Thoracic aorta (tissue), 2 donors: ENCODE data around the gene KRCC1. TPM values are rescaled to one million over a fixed set of nuclear protein-coding genes. Genes with fewer than 3 reads are reported as not detected.

Experiments
- ATAC-seq: fragments of 150-250 bp; one replicate; pipeline ENCODE4 v1.8.0; 2017; ENCODE audit warnings: low read depth; ENCODE audit not compliant: insufficient number of reproducible peaks, low FRiP score
- DNase-seq: peaks from one replicate; pipeline ENCODE4 v3.0.0-alpha.2; 2020; ENCODE audit warnings: low spot score
- H3K27ac ChIP-seq, 2 donors: fragments of 200-600 bp; sonication (generic); 1 replicate in 1 of 2; 2 replicates in 1 of 2; pipeline ENCODE4 v1.5.1; 2016; ENCODE audit warnings: mild to moderate bottlenecking in 2 of 2, moderate library complexity in 2 of 2
- H3K27me3 ChIP-seq: fragments of 200-600 bp; sonication (generic); replicated peaks from 2 replicates; pipeline ENCODE4 v1.6.0; 2016; ENCODE audit warnings: mild to moderate bottlenecking; ENCODE audit not compliant: insufficient read depth
- H3K36me3 ChIP-seq: fragments of 200-600 bp; sonication (generic); one replicate; pipeline ENCODE4 v1.5.1; 2016
- H3K4me1 ChIP-seq, 2 donors: fragments of 200-600 bp; sonication (generic); 1 replicate in 1 of 2; 2 replicates in 1 of 2; pipeline versions ENCODE4 v1.5.1 to v1.6.0; 2016; ENCODE audit warnings: low read depth in 2 of 2, mild to moderate bottlenecking in 1 of 2; ENCODE audit not compliant: control insufficient read depth in 1 of 2
- H3K4me3 ChIP-seq: fragments of 200-600 bp; sonication (generic); 2 replicates; pipeline ENCODE4 v1.5.1; 2016; ENCODE audit warnings: mild to moderate bottlenecking
- H3K9me3 ChIP-seq: fragments of 200-600 bp; sonication (generic); 2 replicates; pipeline ENCODE4 v1.5.1; 2016
- total RNA-seq, 2 donors: library from RNA; depleted of rRNA; stranded (reverse); fragments of >200 nt; gene quantifications; one replicate each; pipeline versions ENCODE4 v1.1.0 to v1.2.3, GENCODE V29; 2016
- TF ChIP-seq, protein P1 (sequence below): fragments of 200-600 bp; sonication (generic); IDR thresholded peaks from one replicate; pipeline ENCODE4 v1.5.1; 2019; ENCODE audit warnings: antibody characterized with exemption

The KRCC1 gene
- total RNA-seq, 2 donors from 2014 or later: 13.8 to 13.9 TPM

DNA sequence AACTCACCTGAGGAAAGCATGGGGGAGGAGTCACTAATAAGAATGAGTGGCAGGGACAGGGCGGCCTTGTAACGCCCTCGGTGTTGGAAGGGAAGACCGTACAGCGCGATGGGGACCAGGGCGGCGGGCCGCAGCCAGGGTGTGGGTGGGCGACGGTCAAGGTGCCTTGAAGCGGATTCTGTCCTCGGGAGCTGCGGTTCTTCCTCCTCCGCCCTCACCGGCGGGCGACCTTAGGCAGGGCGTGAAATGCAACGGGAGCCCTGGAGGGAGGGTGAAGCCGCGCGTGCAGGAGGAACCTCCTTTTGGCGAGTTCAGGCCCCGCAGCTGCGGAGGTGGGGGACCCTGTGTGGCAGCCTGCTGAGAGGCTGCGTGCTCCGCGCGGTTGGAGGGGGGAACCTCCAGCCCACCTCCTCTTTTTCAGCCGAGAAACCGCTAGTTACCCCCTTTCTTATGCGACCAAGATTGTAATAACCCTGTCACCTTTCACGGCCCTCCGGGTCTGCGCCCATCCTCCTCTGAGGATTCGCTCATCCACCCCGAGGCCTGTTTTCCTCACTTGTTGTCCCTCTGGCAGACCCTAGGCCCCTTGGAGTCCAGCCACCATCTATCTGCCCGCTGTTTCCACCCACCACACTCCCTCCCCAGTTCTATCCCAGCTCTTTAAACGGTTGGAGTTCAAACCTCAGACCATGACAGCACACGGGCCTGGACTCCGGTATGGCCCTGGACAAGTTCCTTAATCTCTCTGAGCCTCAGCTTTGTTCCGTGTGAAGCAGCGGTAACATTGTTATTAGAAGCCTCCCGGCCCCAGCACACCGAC lies 38.4 kb downstream of the KRCC1 start:
- TF ChIP-seq, protein P1, sequence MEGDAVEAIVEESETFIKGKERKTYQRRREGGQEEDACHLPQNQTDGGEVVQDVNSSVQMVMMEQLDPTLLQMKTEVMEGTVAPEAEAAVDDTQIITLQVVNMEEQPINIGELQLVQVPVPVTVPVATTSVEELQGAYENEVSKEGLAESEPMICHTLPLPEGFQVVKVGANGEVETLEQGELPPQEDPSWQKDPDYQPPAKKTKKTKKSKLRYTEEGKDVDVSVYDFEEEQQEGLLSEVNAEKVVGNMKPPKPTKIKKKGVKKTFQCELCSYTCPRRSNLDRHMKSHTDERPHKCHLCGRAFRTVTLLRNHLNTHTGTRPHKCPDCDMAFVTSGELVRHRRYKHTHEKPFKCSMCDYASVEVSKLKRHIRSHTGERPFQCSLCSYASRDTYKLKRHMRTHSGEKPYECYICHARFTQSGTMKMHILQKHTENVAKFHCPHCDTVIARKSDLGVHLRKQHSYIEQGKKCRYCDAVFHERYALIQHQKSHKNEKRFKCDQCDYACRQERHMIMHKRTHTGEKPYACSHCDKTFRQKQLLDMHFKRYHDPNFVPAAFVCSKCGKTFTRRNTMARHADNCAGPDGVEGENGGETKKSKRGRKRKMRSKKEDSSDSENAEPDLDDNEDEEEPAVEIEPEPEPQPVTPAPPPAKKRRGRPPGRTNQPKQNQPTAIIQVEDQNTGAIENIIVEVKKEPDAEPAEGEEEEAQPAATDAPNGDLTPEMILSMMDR: no peak
- no peak for DNase-seq
- H3K9me3 ChIP-seq: no peaks in the 10 kb centered on the region
- ATAC-seq: no peak
- H3K4me1 ChIP-seq: no peaks in the 10 kb centered on the region
- peak overlapping the region in 1 of 2 donors; percentile 37 for H3K27ac ChIP-seq
- peak overlapping the region; percentile 95 for H3K4me3 ChIP-seq
- no peaks in the 10 kb centered on the region for H3K36me3 ChIP-seq
- H3K27me3 ChIP-seq: no peaks in the 10 kb centered on the region

- no peak for DNase-seq
These were observed 39.3 kb downstream of the KRCC1 start, which contains the start of gene RNU2-63P for GRCh38 chr2:88016086-88016959. RNU2-63P (minus strand) TSS chr2:88016547.

GRCh38 chr2:88011011-88011410 lies 44.6 kb downstream of the KRCC1 start:
- Histone ChIP-seq H3K27me3 (no peaks in the 10 kb centered on the region), H3K4me1 (no peaks in the 10 kb centered on the region), H3K4me3 (no peak overlapping the region), H3K9me3 (no peaks in the 10 kb centered on the region), H3K36me3 (no peaks in the 10 kb centered on the region), H3K27ac (no peak overlapping the region)
- TF ChIP-seq, protein P1: no peak
- DNase-seq (no peak), ATAC-seq (no peak)

More at GRCh38 chr2:88016086-88016959, 39.3 kb downstream of the KRCC1 start, which contains the start of gene RNU2-63P:
- H3K9me3 ChIP-seq: no peaks in the 10 kb centered on the region
- TF ChIP-seq, protein P1: no peak
- ATAC-seq: peak; percentile 81
- H3K4me3 ChIP-seq: peak within 1 kb of the TSS; percentile 95
- H3K27me3 ChIP-seq: no peaks in the 10 kb centered on the region
- no peaks in the 10 kb centered on the region for H3K4me1 ChIP-seq
- H3K36me3 ChIP-seq: no peaks in the 10 kb centered on the region
- peak within 1 kb of the TSS in 1 of 2 donors; percentile 37 for H3K27ac ChIP-seq

- Histone ChIP-seq H3K27me3 (no peaks in the 10 kb centered on the region), H3K4me3 (no peak overlapping the region), H3K36me3 (no peaks in the 10 kb centered on the region), H3K27ac (no peak overlapping the region), H3K9me3 (no peaks in the 10 kb centered on the region), H3K4me1 (no peaks in the 10 kb centered on the region)
- DNase-seq (no peak), ATAC-seq (no peak)
- TF ChIP-seq, protein P1: no peak
These were observed 45.4 kb downstream of the KRCC1 start for GRCh38 chr2:88010136-88010535.

DNA sequence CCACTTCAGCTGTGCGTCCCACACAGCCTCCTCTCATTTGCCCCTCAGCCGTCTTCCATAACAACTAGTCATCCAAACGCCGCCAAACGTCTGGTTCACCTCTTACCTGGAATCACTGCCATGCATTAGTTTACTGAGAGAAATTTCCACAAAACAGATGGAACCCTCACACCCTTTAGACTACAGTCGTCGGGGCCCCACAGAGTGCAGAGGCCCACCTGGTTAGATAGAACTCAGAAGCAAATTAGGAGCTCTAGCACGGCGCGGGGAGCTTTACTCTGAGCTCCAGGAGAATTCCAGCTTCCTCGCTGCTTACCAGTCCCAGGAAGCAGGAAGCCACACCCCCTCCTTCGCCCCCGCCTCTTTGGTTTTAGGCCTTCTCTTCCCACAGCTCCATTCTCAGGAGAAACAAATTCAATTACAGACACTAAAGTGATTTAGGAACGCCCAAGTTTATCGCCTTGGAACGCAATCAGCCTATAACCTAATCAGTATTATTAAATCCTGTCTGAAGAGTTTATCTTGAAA lies 48.6 kb downstream of the KRCC1 start:
- no peaks in the 10 kb centered on the region for H3K36me3 ChIP-seq
- ATAC-seq (no peak), DNase-seq (no peak)
- H3K27me3 ChIP-seq: no peaks in the 10 kb centered on the region
- H3K27ac ChIP-seq: no peak overlapping the region
- TF ChIP-seq, protein P1: no peak
- no peaks in the 10 kb centered on the region for H3K9me3 ChIP-seq
- H3K4me1 ChIP-seq: no peaks in the 10 kb centered on the region
- H3K4me3 ChIP-seq: no peak overlapping the region
